ENCODE results near the gene MAPRE2.
"Not testable (repeated sequence)": the region's sequence is repeated elsewhere in the genome, so short reads cannot be mapped to it uniquely, and the experiment has no call there.

The MAPRE2 gene

DNA sequence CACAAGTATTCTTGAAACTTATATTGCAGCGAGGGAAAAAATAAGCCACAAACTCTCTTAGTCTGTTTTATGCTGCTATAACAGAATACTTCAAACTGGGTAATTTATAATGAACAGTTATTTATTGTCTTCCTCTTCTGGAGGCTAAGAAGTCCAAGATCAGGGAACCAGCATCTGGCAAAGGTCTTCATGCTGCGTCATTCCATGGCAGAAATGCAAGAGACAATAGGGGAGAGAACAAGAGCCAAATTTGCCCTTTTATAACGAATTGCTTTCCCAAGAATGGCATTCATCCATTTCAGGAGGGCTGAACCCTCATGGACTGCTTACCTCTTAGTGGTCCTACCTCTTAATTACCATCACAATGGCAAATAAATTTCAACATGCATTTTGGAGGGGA lies 46.5 kb downstream of the MAPRE2 start:
- in situ Hi-C loops (cut with HindIII; ENCODE audit: low sequenced_read_pairs): no loop called here

DNA sequence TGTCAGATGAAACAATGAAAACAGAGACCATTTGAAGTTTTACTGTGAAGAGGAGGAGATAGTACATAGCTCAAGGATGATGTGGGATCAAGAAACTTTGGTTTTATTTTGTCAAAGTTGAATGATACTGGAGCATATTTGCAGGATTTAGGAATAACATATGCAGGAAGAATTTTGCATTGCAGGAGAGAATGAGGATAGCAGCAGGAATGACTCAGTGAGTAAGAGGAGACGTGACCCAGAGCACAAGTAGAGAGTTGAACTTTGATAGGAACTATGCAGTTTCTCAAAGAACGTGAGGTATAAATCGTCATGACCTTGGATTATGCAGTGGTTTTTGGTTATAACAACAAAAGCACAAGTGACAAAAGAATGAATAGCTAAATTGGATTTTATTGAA lies 47.7 kb downstream of the MAPRE2 start:
- in situ Hi-C loops (cut with HindIII; ENCODE audit: low sequenced_read_pairs): no loop called here

DNA sequence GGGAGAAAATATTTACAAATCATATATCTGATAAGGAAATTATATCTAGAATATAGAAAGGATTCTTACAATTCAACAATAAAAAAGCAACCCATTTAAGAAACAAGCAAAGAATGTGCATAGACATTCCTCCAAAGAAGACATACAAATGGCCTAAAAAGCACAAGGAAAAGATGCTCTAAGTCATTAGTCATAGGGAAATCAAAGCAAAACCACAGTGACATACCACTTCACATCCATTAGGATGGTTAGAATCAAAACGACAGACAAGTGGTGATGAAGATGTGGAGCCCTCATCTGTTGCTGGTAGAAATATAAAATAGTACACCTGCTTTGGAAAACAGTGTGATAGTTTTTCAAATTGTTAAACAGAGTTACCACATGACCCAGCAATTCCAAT lies 48.2 kb downstream of the MAPRE2 start:
- in situ Hi-C loops (cut with HindIII; ENCODE audit: low sequenced_read_pairs): no loop called here

DNA sequence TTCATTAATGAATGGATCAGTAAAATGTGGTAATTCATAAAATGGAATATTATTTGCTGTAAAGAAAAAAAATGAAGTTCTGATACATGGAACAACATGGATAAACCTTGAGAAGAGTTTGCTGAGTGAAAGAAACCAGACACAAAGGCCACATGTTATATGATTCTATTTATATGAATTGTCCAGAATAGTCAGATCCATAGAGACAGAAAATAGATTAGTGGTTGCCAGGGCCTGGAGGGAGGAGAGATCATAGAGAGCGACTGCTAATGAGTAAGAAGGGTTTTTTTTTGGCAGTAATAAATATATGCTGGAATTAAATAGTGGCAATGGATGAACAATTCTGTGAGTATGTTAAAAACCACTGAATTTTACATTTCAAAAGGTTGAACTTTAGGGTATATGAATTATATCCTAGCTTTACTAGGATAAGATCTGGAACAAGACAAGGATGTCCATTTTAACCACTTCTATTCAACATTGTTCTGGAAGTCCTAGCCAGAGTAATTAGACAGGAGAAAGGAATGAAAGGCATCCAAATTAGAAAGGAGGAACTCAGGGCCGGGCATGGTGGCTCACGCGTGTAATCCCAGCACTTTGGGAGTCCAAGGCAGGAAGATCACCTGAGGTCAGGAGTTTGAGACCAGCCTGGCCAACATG lies 48.8 kb downstream of the MAPRE2 start:
- in situ Hi-C loops (cut with HindIII; ENCODE audit: low sequenced_read_pairs): no loop called here

DNA sequence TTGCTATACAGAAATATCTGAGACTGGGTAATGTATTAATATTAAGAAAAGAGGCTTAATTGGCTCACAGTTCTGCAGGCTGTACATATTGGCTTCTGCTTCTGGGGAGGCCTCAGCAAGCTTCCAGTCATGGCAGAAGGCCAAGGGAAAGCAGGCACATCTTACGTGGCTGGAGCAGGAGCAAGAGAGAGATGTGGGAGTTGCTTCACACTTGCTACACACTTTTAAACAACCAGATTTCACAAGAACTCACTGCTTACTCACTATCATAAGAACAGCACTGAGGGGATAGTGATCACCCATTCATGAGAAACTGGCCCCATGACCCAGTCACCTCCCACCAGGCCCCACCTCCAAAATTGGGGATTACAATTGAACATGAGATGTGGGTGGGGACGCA lies 50.6 kb downstream of the MAPRE2 start:
- in situ Hi-C loops (cut with HindIII; ENCODE audit: low sequenced_read_pairs): no loop called here

DNA sequence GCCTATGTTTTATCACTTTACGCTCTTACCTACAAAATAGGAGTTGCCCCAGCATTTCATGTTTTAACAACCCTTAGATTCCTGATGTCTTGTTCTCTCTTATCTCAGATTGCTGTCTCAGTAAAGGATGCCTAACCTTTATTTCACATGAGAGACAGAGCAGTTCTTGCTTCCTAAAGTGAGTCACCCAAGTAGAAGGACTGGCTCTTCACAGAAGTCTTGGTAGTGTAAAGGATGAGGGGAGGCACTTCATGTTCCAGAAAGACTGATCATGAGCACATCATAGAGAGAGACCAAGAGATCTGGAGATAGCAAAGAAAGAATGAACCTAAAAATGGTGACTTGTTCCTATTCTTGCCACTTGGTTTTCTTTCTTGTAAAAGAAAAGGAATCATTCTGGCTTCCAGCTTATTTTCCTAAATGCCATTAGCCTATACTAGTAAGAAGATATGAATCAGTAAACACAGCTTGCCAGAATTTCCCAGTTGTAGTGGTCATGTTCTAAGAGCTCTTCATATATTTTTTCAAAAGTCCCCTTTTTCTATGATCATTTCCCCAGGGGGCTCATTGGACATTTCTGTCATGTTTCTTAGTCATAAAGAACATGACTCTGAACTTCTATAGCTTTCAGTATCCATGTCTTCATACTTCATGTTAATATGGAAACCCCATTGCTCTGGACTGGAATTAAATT lies 54.9 kb downstream of the MAPRE2 start:
- in situ Hi-C loops (cut with HindIII; ENCODE audit: low sequenced_read_pairs): no loop called here

DNA sequence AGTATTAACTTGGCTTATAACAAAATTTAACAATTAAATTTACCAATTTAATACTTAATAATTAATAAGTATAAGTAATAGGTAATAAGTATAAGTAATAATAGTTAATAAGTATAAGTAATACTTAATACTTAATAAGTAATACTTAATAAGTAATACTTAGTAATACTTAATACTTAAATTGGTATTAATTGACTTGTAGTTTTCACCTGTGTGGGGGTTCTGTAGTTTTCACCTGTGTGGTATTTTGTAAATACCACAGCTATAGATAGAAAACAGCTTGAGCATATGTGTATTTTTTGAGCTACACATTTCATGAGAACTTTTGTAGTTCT lies 55.4 kb downstream of the MAPRE2 start:
- in situ Hi-C loops (cut with HindIII; ENCODE audit: low sequenced_read_pairs): no loop called here

DNA sequence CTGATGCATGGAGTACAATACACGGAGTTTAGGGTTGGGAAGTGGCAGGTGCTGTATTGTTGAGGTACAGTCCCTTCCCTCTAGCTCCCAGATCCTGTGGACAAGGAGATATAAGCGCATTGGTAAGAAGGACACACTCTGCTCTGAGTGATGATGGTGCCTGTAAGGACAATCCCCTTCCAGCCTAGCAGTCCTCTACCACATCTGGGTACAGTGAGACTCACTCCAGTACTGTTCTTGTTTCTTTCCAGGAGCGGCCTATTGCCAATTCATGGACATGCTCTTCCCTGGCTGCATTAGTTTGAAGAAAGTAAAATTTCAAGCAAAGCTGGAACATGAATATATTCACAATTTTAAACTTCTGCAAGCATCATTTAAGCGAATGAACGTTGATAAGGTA lies 56.0 kb downstream of the MAPRE2 start:
- in situ Hi-C loops (cut with HindIII; ENCODE audit: low sequenced_read_pairs): no loop called here

DNA sequence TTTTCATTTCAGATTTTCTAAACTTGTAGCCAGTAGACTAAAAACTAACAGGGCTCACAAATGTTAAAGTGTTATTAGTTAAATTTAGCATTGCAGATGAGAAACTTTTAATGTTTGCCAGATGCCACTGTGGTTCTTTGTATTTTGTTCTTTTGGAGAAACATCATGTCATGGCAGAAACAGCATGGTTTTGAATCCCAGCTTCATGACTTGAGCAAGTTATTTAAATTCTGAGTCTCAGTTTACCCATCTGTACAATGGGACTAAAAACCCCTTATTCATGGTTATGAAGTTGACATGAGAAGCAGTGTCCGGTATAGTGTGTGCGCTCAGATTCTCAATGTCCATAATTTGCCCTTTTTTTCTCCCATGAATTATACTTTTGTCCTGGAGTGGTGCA lies 56.5 kb downstream of the MAPRE2 start:
- in situ Hi-C loops (cut with HindIII; ENCODE audit: low sequenced_read_pairs): no loop called here

DNA sequence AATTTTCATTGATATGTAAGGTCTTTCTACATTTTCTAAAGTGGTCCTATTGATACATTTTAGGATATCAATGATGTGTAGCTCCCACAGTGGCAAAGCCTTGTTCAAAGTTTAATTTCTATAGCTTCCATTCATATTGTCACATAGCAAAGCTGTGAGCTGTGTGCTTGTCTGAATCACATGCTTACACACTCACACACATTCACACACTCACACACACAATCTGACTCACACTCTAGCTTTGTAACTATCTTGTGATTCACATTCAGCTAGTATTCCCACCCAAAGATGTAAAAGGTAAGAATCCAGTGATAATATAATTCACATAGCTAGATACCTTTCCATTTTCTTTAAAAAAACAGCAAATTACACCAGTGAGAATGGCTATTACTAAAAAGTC lies 58.7 kb downstream of the MAPRE2 start:
- in situ Hi-C loops (cut with HindIII; ENCODE audit: low sequenced_read_pairs): no loop called here

DNA sequence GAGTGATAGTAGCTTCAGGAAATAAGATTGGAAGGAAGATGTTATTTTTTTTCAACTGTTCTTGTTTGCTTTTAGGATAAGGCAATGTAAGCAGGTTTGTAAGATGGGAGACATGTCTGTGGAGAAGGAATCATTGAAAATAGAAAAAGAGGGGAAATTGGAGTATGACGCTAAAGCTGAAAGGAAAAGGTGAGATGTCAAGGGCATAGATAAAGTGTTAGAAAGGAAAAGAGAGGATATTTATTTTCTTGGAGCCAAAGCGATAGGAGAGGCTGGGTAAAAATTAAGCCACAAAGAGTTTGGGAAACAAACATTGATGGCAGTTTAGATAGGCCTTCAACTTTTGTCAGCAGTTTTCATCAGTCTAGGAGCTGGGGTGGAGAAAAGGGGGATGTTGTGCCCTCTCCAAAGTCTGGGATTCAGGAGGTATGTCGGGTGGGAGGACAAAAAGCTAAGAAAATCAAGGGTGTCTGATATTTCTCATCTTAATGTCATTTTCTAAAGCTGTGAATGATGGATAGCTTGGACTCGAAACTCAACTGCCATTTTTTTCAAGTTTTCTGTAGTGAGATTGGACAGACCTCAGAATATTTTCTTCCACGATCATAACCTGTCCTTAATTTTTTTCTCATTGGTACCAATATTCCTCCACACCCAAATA lies 63.3 kb downstream of the MAPRE2 start:
- in situ Hi-C loops (cut with HindIII; ENCODE audit: low sequenced_read_pairs): no loop called here

DNA sequence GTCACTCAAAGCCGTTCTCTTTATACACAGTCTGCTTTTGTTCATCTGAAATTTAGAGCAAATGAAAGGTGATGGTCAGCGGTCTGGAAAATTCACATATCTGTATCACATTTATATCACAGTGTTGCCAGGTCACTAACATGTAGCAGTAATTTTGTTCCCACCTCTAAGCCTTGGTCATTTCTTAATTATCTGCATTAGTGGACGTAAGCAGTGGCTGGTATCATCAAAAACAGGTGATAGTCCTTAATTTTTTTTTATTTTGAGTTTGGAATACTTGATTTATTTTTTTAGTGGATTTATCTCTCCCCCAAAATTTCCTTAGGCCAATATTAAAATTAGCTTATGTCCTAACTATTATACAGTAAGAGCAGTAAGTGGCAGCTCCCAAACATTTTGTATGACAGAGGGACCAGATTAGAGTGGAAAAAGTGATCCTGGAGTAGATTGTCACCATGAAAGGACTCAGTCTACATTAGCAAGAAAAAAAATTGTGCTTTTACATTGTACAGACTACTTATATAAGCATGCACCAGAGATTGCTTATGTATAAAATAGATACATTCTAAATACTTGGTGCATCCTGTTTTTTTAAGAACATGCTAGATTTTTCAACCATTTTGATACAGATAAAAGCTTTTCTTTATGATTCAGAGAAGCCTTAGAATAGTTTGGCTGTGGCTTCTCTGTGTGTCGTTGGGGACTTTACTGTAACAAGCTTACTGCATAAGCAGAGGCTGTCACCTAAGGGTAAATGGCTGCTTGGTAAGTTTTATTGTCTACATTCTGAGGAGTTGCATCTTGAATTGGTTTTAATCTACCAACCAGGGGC lies 65.0 kb downstream of the MAPRE2 start:
- in situ Hi-C loops (cut with HindIII; ENCODE audit: low sequenced_read_pairs): no loop called here

DNA sequence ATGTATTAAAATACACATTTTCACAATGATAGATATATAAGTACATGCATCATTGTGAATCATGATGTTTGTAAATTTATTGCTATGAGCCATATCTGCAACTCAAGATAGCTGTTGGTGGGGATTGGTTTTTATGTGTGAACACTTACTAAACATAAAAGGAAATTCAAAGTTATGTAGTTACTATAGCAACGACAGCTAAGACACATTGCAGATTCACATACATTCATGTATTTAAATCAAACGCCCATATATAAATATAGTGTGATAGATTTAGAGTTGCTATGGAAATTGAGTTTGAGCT lies 65.6 kb downstream of the MAPRE2 start:
- in situ Hi-C loops (cut with HindIII; ENCODE audit: low sequenced_read_pairs): no loop called here

DNA sequence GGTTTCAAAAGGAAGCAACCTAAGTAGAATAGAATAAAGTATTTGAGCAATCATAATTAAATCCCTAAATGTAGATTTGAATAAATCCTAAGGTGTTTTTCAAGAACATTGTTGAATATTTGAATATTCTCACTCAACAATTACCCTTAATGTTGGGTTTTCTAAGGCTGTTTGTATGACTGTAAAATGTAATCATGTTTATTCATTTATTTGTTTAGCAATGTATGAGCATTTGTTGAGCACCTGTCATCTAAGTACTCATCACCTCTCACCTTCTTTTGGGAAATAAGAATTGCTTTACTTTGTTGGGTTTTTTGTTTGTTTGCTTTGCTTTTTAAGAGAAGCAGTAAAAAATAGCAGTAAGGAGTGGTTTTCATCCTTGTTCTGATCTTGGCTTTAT lies 66.0 kb downstream of the MAPRE2 start:
- in situ Hi-C loops (cut with HindIII; ENCODE audit: low sequenced_read_pairs): no loop called here

DNA sequence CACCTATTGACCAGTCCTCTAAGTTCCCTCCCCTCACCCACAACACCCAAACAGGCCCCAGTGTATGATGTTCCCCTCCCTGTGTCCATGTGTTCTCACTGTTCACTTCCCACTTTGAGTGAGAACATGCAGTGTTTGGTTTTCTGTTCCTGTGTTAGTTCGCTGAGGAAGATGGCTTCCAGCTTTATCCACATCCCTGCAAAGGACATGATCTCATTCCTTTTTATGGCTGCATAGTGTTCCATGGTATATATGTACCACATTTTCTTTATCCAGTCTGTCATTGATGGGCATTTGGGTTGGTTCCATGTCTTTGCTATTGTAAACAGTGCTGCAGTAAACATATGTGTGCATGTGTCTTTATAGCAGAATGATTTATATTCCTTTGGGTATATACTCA lies 66.9 kb downstream of the MAPRE2 start:
- in situ Hi-C loops (cut with HindIII; ENCODE audit: low sequenced_read_pairs): not testable (repeated sequence)

DNA sequence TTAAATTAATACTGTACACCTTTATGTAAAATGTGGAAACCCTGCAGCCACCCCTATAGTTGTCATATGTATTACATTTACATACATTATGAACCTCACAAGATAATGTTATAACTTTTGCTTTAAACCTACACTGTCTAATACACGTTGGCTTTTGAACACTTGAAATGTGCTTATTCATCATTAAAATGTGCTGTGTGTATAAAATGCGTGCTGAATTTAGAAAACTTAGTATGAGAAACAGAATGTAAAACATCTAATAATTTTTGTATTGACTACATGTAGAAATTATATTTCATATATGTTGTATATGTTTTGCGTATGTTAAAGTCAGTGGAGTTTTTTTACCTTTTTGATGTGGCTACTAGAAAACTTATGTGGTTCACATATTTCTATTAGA lies 68.8 kb downstream of the MAPRE2 start:
- in situ Hi-C loops (cut with HindIII; ENCODE audit: low sequenced_read_pairs): no loop called here

DNA sequence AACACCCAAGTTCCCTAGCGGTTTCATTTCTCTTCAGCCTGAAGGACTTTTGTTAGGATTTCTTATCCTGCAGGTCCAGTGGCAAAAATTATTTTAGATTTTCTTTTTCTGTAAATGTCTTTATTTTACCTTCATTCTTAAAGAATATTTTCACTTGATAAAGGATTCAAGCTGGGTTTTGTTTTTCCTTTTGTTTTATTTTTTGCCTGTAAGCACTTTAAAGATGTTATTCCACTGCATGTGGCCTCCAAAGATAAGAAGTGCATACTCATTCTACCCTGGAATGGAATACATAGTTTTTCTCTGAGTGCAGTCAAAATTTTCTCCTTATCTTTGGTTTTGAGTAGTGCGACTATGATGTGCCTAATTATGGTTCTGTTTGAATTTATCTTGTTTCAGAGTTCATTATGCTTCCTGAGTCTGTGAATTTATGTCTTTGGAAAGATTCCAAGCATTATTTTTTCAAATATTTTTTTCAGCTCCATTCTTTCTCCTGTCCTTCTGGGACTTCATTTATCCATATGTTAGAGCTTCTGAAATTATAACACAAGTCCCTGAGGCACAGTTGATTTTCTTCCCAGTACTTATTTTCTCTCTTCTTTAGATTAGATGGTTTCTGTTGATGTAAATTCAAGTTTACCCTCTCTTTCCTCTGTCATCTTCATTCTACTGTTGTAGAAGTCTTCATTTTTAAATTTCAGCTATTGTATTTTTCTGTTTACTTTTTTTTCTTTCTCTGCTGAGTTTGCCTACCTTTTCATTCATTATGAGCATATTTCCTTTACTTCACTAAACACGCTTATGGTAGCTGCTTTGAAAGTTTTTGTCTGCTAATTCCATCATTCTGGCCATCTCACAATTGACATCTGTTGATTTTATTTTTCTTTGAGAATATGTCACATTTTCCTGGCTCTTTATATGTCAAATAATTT lies 69.6 kb downstream of the MAPRE2 start:
- in situ Hi-C loops (cut with HindIII; ENCODE audit: low sequenced_read_pairs): no loop called here

DNA sequence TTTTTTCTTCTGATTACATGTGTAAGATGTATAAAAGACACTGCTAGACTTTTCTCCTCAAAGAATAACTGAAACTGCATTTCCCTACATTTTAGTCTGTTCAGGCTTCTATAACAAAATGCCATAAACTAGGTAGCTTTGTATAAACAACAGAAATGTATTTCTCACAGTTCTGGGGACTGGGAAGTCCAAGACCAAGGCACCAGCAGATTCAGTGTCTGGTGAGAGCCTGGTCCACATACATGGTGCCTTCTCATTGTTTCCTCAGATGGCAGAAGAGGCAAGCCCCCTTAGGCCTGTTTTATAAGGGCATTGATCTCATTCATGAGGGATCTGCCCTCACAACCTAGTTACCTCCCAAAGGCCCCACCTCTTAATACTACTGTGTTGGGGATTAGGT lies 71.5 kb downstream of the MAPRE2 start:
- in situ Hi-C loops (cut with HindIII; ENCODE audit: low sequenced_read_pairs): no loop called here

DNA sequence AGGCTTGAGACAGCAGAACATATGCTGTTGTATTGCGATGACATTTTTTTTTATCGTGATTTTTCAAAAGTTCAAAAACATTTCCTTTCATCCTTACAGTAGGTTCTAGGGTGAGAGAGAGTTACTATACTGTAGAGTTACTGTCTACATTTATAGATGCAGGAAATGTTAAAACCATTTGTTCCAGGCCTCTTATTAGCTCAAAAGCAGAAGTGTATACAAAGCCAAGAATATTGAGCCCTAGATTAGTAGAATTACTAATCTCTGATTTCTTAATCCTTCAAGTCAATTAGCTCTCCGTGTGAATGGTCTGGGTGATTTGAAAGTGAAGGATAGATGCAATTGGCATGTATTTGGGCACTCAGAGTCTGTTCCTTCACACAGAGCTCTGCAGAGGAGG lies 73.1 kb downstream of the MAPRE2 start:
- in situ Hi-C loops (cut with HindIII; ENCODE audit: low sequenced_read_pairs): no loop called here

DNA sequence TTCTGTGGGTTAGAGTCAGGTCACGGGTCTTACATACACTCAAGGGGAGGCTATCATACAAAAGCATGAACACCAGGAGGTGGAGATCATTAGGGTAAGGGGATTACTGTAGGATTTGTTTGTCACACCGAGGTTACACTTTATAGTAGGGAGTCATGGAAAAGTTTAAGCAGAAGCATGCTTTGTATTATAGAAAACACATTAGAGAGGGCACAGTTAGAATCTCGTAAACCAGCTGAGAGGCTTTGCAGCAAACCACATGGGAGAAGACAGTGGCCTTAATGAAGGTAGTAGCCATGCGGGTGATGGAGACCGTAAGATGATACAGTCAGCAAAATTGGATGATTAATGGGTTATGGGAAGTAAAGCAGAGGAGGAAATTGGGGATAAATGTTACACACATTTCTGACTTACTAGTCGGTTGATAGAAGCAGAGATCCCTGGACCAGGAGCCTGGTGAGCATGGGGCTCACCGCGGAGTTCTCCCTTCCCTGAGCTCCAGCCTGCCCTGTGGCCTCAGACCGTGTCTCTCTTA lies 75.6 kb downstream of the MAPRE2 start:
- in situ Hi-C loops (cut with HindIII; ENCODE audit: low sequenced_read_pairs): no loop called here

DNA sequence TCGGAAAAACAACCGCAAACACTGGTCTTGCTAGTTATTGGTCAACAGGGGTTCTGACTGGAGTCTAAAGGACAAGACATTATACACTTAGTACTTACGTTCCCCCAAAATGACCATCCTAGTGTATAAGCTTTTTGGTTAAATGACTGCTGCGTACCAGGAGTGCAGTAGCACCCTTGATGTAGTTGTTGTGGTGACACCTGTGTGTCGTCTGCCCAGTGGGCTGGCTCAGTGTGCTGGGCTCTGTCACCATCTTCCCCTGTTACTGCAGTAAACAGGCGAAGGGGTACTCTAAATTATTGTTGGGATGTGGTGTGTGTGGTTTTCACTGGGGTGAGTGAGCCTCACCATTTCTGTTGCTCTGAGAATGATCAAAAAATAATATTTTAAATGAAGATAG lies 76.2 kb downstream of the MAPRE2 start:
- in situ Hi-C loops (cut with HindIII; ENCODE audit: low sequenced_read_pairs): no loop called here

Measured in endothelial cell of hepatic sinusoid (primary cell).